GM18517 (cell line): ENCODE measurements around the gene MCUR1.
"Not testable (repeated sequence)": the region's sequence is repeated elsewhere in the genome, so short reads cannot be mapped to it uniquely, and the experiment has no call there.

ENCODE experiments used
- ATAC-seq: cut with Tn5 transposase; IDR thresholded peaks from one replicate; pipeline ENCODE4 v1.9.1; 2021; ENCODE audit warnings: mild to moderate bottlenecking, moderate library complexity; ENCODE audit not compliant: unreplicated experiment

The MCUR1 gene

GRCh38 chr6:13829419-13829818, 15.1 kb upstream of the MCUR1 start:
- ATAC-seq: not testable (repeated sequence)

GRCh38 chr6:13828656-13829301, 14.4 kb upstream of the MCUR1 start:
- not testable (repeated sequence) for ATAC-seq

GRCh38 chr6:13827032-13827431, 12.7 kb upstream of the MCUR1 start:
- no peak for ATAC-seq

GRCh38 chr6:13825871-13826270, 11.5 kb upstream of the MCUR1 start:
- ATAC-seq: no peak

- ATAC-seq: no peak
These were observed 4.0 kb upstream of the MCUR1 start for GRCh38 chr6:13818341-13818740.

- no peak for ATAC-seq
These were observed 700 bp upstream of the MCUR1 start for GRCh38 chr6:13814938-13815575.

GRCh38 chr6:13813621-13814175, 659 bp downstream of the MCUR1 start:
- peak; percentile 34 for ATAC-seq

- ATAC-seq: no peak
These were observed 1.3 kb downstream of the MCUR1 start for GRCh38 chr6:13813026-13813425.

GRCh38 chr6:13812359-13812642, 2.1 kb downstream of the MCUR1 start:
- ATAC-seq: no peak

- no peak for ATAC-seq
These were observed 2.6 kb downstream of the MCUR1 start for GRCh38 chr6:13811627-13812358.

GRCh38 chr6:13810688-13811446, 3.5 kb downstream of the MCUR1 start:
- ATAC-seq: no peak

GRCh38 chr6:13808801-13809200, 5.6 kb downstream of the MCUR1 start:
- ATAC-seq: no peak

GRCh38 chr6:13807696-13808095, 6.7 kb downstream of the MCUR1 start:
- ATAC-seq: no peak

- ATAC-seq: no peak
These were observed 10.8 kb downstream of the MCUR1 start for GRCh38 chr6:13803581-13803980.

GRCh38 chr6:13800615-13801014, 13.7 kb downstream of the MCUR1 start:
- ATAC-seq: no peak

- ATAC-seq: no peak
These were observed 17.6 kb downstream of the MCUR1 start for GRCh38 chr6:13796781-13797180.

- peak; percentile 82 for ATAC-seq
These were observed 19.2 kb downstream of the MCUR1 start for GRCh38 chr6:13795041-13795750.

- no peak for ATAC-seq
These were observed 20.2 kb downstream of the MCUR1 start for GRCh38 chr6:13794184-13794583.

GRCh38 chr6:13789746-13790145, 24.6 kb downstream of the MCUR1 start:
- ATAC-seq: no peak

- no peak for ATAC-seq
These were observed 25.5 kb downstream of the MCUR1 start for GRCh38 chr6:13788820-13789219.

GRCh38 chr6:13787137-13787536, 27.2 kb downstream of the MCUR1 start:
- ATAC-seq: no peak
